HepG2 (cell line): Measurements from ENCODE around the gene CLEC14A.

Experiments
- CTCF ChIP-seq: sonication (generic); formaldehyde crosslinking; IDR thresholded peaks from 2 replicates; pipeline ENCODE4 v1.5.0; 2020; ENCODE audit warnings: mild to moderate bottlenecking, missing genetic modification reagents, moderate library complexity
- MYNN ChIP-seq: sonication (generic); formaldehyde crosslinking; IDR thresholded peaks from 2 replicates; pipeline ENCODE4 v1.4.0; 2020; ENCODE audit warnings: mild to moderate bottlenecking, low read depth, missing genetic modification reagents
- NR2F6 ChIP-seq, 2 experiments: IDR thresholded peaks; 2 replicates each; pipeline ENCODE4 v1.6.1; 2016; ENCODE audit warnings: antibody characterized with exemption in 1 of 2, mild to moderate bottlenecking in 1 of 2
- TBX3 ChIP-seq: fragments of 450-650 bp; IDR thresholded peaks from 2 replicates; pipeline ENCODE4 v1.6.1; 2017; ENCODE audit warnings: antibody characterized with exemption, mild to moderate bottlenecking, inconsistent platforms, borderline replicate concordance
- YEATS2 ChIP-seq: sonication (generic); formaldehyde crosslinking; IDR thresholded peaks from 2 replicates; pipeline ENCODE4 v1.4.0; 2020; ENCODE audit warnings: missing genetic modification reagents, borderline replicate concordance
- ZNF318 ChIP-seq: sonication (generic); formaldehyde crosslinking; IDR thresholded peaks from 2 replicates; pipeline ENCODE4 v1.4.0; 2020; ENCODE audit warnings: mild to moderate bottlenecking, missing genetic modification reagents
- ZNF430 ChIP-seq: sonication (generic); formaldehyde crosslinking; IDR thresholded peaks from 2 replicates; pipeline ENCODE4 v1.9.0; 2021; ENCODE audit warnings: mild to moderate bottlenecking, missing genetic modification reagents
- TF ChIP-seq, protein P1 (sequence below), 2 experiments: IDR thresholded peaks; 2 replicates each; pipeline ENCODE4 v1.6.1; 2011 to 2012; ENCODE audit warnings: low read length in 2 of 2, borderline replicate concordance in 1 of 2, low read depth in 1 of 2, mild to moderate bottlenecking in 1 of 2, moderate library complexity in 1 of 2

DNA sequence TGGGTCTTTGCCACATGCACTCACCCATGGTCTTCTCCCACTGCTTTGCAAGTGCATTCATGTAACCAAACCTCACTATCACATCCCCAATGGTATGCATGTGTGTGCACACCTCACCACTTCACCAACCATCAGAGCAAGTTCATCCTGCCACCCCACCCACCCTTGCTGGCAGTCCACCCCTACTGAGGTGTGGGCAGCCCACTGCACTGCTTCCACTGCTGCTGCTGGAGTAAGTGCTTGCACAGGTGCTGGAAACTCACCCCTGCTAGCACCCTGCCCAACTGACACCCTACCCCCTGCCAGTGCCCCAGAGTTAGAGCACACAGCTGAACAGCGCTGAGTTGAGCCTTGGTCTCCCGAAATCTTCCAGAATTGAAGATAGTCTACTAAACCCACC is 46.1 kb upstream of the CLEC14A start:
- TF ChIP-seq MYNN (no peak), CTCF (CRISPR knock-in tag) (no peak), NR2F6 (IDR thresholded peaks at IDR 0.05) (no peak), NR2F6 (CRISPR knock-in tag; IDR thresholded peaks at IDR 0.05) (no peak), ZNF430 (CRISPR knock-in tag) (no peak), TBX3 (no peak), ZNF318 (CRISPR knock-in tag) (no peak), YEATS2 (CRISPR knock-in tag) (no peak)
- TF ChIP-seq, protein P1, sequence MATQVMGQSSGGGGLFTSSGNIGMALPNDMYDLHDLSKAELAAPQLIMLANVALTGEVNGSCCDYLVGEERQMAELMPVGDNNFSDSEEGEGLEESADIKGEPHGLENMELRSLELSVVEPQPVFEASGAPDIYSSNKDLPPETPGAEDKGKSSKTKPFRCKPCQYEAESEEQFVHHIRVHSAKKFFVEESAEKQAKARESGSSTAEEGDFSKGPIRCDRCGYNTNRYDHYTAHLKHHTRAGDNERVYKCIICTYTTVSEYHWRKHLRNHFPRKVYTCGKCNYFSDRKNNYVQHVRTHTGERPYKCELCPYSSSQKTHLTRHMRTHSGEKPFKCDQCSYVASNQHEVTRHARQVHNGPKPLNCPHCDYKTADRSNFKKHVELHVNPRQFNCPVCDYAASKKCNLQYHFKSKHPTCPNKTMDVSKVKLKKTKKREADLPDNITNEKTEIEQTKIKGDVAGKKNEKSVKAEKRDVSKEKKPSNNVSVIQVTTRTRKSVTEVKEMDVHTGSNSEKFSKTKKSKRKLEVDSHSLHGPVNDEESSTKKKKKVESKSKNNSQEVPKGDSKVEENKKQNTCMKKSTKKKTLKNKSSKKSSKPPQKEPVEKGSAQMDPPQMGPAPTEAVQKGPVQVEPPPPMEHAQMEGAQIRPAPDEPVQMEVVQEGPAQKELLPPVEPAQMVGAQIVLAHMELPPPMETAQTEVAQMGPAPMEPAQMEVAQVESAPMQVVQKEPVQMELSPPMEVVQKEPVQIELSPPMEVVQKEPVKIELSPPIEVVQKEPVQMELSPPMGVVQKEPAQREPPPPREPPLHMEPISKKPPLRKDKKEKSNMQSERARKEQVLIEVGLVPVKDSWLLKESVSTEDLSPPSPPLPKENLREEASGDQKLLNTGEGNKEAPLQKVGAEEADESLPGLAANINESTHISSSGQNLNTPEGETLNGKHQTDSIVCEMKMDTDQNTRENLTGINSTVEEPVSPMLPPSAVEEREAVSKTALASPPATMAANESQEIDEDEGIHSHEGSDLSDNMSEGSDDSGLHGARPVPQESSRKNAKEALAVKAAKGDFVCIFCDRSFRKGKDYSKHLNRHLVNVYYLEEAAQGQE (IDR thresholded peaks at IDR 0.05; ENCODE audit: borderline replicate concordance in 1 of 2, low read depth in 1 of 2, low read length in 2 of 2): no peak
